Neural cell (in vitro differentiated cells): ENCODE data around the gene EPC1. TPM values are rescaled to one million over a fixed set of nuclear protein-coding genes. Genes with fewer than 3 reads are reported as not detected.
"Not testable (repeated sequence)": the region's sequence is repeated elsewhere in the genome, so short reads cannot be mapped to it uniquely, and the experiment has no call there.

Experiments
- H2AFZ ChIP-seq: fragments of 200-600, 300-800 bp; sonication (generic), shearing (Covaris generic); 2 replicates; pipeline ENCODE4 v1.6.0; 2014; ENCODE audit warnings: low read depth, mild to moderate bottlenecking, antibody characterized with exemption, low read length, moderate library complexity
- H3F3A ChIP-seq: fragments of 200-600 bp; shearing (Covaris generic); 2 replicates; pipeline ENCODE4 v1.6.1; 2016; ENCODE audit warnings: mild to moderate bottlenecking, moderate library complexity, mixed read lengths, antibody characterized with exemption, low read length; ENCODE audit not compliant: insufficient read depth, poor library complexity, severe bottlenecking
- H3K27ac ChIP-seq: fragments of 200-600, 300-800 bp; sonication (generic), shearing (Covaris generic); 2 replicates; pipeline ENCODE4 v1.5.1; 2014; ENCODE audit warnings: mild to moderate bottlenecking, low read length, moderate library complexity
- H3K27me3 ChIP-seq: fragments of 300-800, 200-600 bp; sonication (generic), shearing (Covaris generic); 2 replicates; pipeline ENCODE4 v1.6.0; 2014; ENCODE audit warnings: mild to moderate bottlenecking, low read depth, low read length, moderate library complexity; ENCODE audit not compliant: insufficient read depth
- H3K36me3 ChIP-seq: fragments of 300-800, 200-600 bp; sonication (generic), shearing (Covaris generic); 2 replicates; pipeline ENCODE4 v1.5.1; 2014; ENCODE audit warnings: mild to moderate bottlenecking, antibody characterized with exemption, low read length, moderate library complexity; ENCODE audit not compliant: insufficient read depth
- H3K4me2 ChIP-seq: fragments of 300-800, 200-600 bp; sonication (generic), shearing (Covaris generic); 2 replicates; pipeline ENCODE4 v1.6.0; 2014; ENCODE audit warnings: mild to moderate bottlenecking, low read length
- H3K4me3 ChIP-seq: fragments of 300-800, 200-600 bp; sonication (generic), shearing (Covaris generic); 2 replicates; pipeline ENCODE4 v1.5.1; 2014; ENCODE audit warnings: mild to moderate bottlenecking, low read length, moderate library complexity
- H3K79me2 ChIP-seq: fragments of 200-600 bp; shearing (Covaris generic); replicated peaks from 2 replicates; pipeline ENCODE4 v1.6.0; 2014; ENCODE audit warnings: mild to moderate bottlenecking, low read length, moderate library complexity; ENCODE audit not compliant: insufficient read depth
- H3K9ac ChIP-seq: fragments of 300-800, 200-600 bp; sonication (generic), shearing (Covaris generic); 2 replicates; pipeline ENCODE4 v1.6.1; 2016; ENCODE audit warnings: mild to moderate bottlenecking, low read length, mixed read lengths
- H3K9me2 ChIP-seq: fragments of 200-600 bp; shearing (Covaris generic); 2 replicates; pipeline ENCODE4 v1.6.1; 2016; ENCODE audit warnings: mild to moderate bottlenecking, low read length, mixed read lengths; ENCODE audit not compliant: insufficient read depth
- H3K9me3 ChIP-seq: fragments of 200-600, 300-800 bp; sonication (generic), shearing (Covaris generic); 2 replicates; pipeline ENCODE4 v1.6.1; 2016; ENCODE audit warnings: mild to moderate bottlenecking, mixed run types, low read length, moderate library complexity, mixed read lengths
- H4K20me1 ChIP-seq: fragments of 200-600 bp; shearing (Covaris generic); 2 replicates; pipeline ENCODE4 v1.6.1; 2016; ENCODE audit warnings: mild to moderate bottlenecking, mixed run types; ENCODE audit not compliant: insufficient read depth
- EP300 ChIP-seq: fragments of 450-650 bp; conservative IDR thresholded peaks from 2 replicates; pipeline ENCODE4 v1.6.1; 2014; ENCODE audit warnings: antibody characterized with exemption, mild to moderate bottlenecking, moderate library complexity; ENCODE audit not compliant: poor library complexity, severe bottlenecking
- EZH2 ChIP-seq: fragments of 200-600, 300-800 bp; shearing (Covaris generic), sonication (generic); IDR thresholded peaks from 2 replicates; pipeline ENCODE4 v1.6.1; 2014; ENCODE audit warnings: antibody characterized with exemption, low read length, borderline replicate concordance, mild to moderate bottlenecking; ENCODE audit not compliant: insufficient read depth, poor library complexity, severe bottlenecking
- MXI1 ChIP-seq: fragments of 450-650 bp; conservative IDR thresholded peaks from 2 replicates; pipeline ENCODE4 v1.6.1; 2014; ENCODE audit warnings: antibody characterized with exemption, mild to moderate bottlenecking; ENCODE audit not compliant: poor library complexity, severe bottlenecking
- POLR2AphosphoS5 ChIP-seq: IDR thresholded peaks from 2 replicates; pipeline ENCODE4 v1.6.1; 2012
- RAD21 ChIP-seq: fragments of 450-650 bp; conservative IDR thresholded peaks from 2 replicates; pipeline ENCODE4 v1.6.1; 2014; ENCODE audit warnings: antibody characterized with exemption, mild to moderate bottlenecking, moderate library complexity
- SMC3 ChIP-seq: fragments of 450-650 bp; conservative IDR thresholded peaks from 2 replicates; pipeline ENCODE4 v1.6.1; 2014; ENCODE audit warnings: antibody characterized with exemption, mild to moderate bottlenecking, moderate library complexity; ENCODE audit not compliant: poor library complexity
- TAF1 ChIP-seq: IDR thresholded peaks from 2 replicates; pipeline ENCODE4 v1.6.1; 2012; ENCODE audit warnings: low read depth
- polyA plus RNA-seq: library from polyadenylated mRNA; depleted of rRNA; stranded (reverse); fragments of >200 nt; gene quantifications from 2 replicates; pipeline ENCODE4 v1.2.3, GENCODE V29; 2014
- TF ChIP-seq, protein P1 (sequence below): fragments of 450-650 bp; IDR thresholded peaks from 2 replicates; pipeline ENCODE4 v1.5.1; 2014; ENCODE audit warnings: antibody characterized with exemption, mild to moderate bottlenecking, moderate library complexity; ENCODE audit not compliant: poor library complexity, severe bottlenecking
- TF ChIP-seq, protein P2 (sequence below): IDR thresholded peaks from 2 replicates; pipeline ENCODE4 v1.6.1; 2012; ENCODE audit warnings: borderline replicate concordance

The EPC1 gene
- polyA plus RNA-seq, 1 donor from 2014 or later, result 137 TPM

DNA sequence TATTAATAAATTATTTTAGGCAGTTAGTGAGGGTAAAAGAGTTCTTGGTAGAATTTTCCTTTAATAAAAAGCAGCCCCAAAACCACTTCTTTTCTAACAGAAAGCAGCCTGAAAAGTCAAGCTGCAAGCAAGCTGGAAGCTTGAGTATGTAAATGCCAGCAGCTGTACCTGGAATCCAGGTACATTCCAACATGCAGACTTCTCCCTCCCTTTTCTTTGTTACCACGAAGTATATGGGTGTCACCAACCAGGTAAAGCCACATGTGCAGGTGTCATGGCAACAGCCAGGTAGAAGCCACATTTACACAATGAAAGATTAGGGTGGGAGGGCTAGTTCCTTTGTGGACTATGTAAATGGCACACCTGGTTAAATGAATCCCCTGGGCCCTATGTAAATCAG is 114.6 kb downstream of the EPC1 start:
- H3K36me3 ChIP-seq, result no peaks in the 10 kb centered on the region
- no peak for TF ChIP-seq POLR2AphosphoS5
- TF ChIP-seq EP300, result no peak
- no peak for TF ChIP-seq TAF1
- no peak for TF ChIP-seq EZH2
- TF ChIP-seq, protein P1, sequence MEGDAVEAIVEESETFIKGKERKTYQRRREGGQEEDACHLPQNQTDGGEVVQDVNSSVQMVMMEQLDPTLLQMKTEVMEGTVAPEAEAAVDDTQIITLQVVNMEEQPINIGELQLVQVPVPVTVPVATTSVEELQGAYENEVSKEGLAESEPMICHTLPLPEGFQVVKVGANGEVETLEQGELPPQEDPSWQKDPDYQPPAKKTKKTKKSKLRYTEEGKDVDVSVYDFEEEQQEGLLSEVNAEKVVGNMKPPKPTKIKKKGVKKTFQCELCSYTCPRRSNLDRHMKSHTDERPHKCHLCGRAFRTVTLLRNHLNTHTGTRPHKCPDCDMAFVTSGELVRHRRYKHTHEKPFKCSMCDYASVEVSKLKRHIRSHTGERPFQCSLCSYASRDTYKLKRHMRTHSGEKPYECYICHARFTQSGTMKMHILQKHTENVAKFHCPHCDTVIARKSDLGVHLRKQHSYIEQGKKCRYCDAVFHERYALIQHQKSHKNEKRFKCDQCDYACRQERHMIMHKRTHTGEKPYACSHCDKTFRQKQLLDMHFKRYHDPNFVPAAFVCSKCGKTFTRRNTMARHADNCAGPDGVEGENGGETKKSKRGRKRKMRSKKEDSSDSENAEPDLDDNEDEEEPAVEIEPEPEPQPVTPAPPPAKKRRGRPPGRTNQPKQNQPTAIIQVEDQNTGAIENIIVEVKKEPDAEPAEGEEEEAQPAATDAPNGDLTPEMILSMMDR, result no peak
- no peak for TF ChIP-seq MXI1
- TF ChIP-seq RAD21, result no peak
- TF ChIP-seq SMC3, result no peak
- TF ChIP-seq, protein P2, sequence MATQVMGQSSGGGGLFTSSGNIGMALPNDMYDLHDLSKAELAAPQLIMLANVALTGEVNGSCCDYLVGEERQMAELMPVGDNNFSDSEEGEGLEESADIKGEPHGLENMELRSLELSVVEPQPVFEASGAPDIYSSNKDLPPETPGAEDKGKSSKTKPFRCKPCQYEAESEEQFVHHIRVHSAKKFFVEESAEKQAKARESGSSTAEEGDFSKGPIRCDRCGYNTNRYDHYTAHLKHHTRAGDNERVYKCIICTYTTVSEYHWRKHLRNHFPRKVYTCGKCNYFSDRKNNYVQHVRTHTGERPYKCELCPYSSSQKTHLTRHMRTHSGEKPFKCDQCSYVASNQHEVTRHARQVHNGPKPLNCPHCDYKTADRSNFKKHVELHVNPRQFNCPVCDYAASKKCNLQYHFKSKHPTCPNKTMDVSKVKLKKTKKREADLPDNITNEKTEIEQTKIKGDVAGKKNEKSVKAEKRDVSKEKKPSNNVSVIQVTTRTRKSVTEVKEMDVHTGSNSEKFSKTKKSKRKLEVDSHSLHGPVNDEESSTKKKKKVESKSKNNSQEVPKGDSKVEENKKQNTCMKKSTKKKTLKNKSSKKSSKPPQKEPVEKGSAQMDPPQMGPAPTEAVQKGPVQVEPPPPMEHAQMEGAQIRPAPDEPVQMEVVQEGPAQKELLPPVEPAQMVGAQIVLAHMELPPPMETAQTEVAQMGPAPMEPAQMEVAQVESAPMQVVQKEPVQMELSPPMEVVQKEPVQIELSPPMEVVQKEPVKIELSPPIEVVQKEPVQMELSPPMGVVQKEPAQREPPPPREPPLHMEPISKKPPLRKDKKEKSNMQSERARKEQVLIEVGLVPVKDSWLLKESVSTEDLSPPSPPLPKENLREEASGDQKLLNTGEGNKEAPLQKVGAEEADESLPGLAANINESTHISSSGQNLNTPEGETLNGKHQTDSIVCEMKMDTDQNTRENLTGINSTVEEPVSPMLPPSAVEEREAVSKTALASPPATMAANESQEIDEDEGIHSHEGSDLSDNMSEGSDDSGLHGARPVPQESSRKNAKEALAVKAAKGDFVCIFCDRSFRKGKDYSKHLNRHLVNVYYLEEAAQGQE, result no peak
- H3K9me3 ChIP-seq, result no peaks in the 10 kb centered on the region
- H3K9me2 ChIP-seq, result no peaks in the 10 kb centered on the region
- H3K27ac ChIP-seq, result no peak overlapping the region
- H2AFZ ChIP-seq, result no peak overlapping the region
- no peaks in the 10 kb centered on the region for H3F3A ChIP-seq
- no peak overlapping the region for H3K9ac ChIP-seq
- no peak overlapping the region for H3K4me3 ChIP-seq
- H3K27me3 ChIP-seq, result no peaks in the 10 kb centered on the region
- no peaks in the 10 kb centered on the region for H4K20me1 ChIP-seq
- no peaks in the 10 kb centered on the region for H3K79me2 ChIP-seq
- H3K4me2 ChIP-seq, result no peak overlapping the region

DNA sequence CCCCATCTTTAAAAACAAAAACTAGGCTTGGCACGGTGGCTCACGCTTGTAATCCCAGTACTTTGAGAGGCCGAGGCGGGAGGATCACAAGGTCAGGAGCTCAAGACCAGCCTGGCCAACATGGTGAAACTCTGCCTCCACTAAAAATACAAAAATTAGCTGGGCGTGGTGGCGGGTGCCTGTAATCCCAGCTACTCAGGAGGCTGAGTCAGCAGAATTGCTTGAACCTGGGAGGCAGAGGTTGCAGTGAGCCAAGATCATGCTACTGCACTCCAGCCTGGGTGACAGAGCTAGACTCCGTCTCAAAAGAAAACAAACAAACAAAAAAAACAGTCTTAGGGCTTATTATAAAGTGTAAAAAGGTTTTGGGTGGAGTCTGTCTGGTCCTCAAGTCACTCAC is 117.2 kb downstream of the EPC1 start:
- H3K4me2 ChIP-seq, H3K79me2 ChIP-seq, H3K9me2 ChIP-seq, H3F3A ChIP-seq, H3K27ac ChIP-seq, H2AFZ ChIP-seq, H3K9me3 ChIP-seq, H3K4me3 ChIP-seq, H4K20me1 ChIP-seq, H3K9ac ChIP-seq, H3K27me3 ChIP-seq, H3K36me3 ChIP-seq: not testable (repeated sequence)

DNA sequence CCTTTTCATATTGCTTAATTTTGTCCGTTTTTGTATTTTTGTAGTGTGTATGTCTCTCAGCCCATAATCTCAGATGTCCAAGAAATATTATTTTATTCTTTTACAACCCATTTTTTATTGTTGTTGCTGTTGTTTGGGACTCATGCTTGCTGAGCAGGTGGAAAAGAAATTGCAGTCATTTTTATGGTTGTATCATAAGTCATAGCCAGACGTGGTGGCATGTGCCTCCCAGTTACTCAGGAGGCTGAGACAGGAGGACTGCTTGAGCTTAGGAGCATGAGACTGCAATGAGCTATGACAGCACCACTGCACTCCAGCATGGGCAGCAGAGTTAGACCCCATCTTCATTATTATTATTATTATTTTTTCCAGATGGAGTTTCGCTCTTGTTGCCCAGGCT is 117.8 kb downstream of the EPC1 start:
- no peaks in the 10 kb centered on the region for H3K9me3 ChIP-seq
- no peaks in the 10 kb centered on the region for H3K9me2 ChIP-seq
- no peak overlapping the region for H3K4me2 ChIP-seq
- no peak overlapping the region for H3K4me3 ChIP-seq
- no peak overlapping the region for H2AFZ ChIP-seq
- H3K27me3 ChIP-seq, result no peaks in the 10 kb centered on the region
- no peaks in the 10 kb centered on the region for H3F3A ChIP-seq
- no peak overlapping the region for H3K9ac ChIP-seq
- H3K36me3 ChIP-seq, result no peaks in the 10 kb centered on the region
- TF ChIP-seq EZH2 (no peak), POLR2AphosphoS5 (no peak), RAD21 (no peak), SMC3 (no peak), EP300 (no peak), MXI1 (no peak), TAF1 (no peak)
- TF ChIP-seq, protein P2, result no peak
- TF ChIP-seq, protein P1, result no peak
- H4K20me1 ChIP-seq, result no peaks in the 10 kb centered on the region
- H3K27ac ChIP-seq, result no peak overlapping the region
- H3K79me2 ChIP-seq, result no peaks in the 10 kb centered on the region
